ENCODE results near the gene ZNF281. TPM values are rescaled to one million over a fixed set of nuclear protein-coding genes. Genes with fewer than 3 reads are reported as not detected.

The ZNF281 gene, protein sequence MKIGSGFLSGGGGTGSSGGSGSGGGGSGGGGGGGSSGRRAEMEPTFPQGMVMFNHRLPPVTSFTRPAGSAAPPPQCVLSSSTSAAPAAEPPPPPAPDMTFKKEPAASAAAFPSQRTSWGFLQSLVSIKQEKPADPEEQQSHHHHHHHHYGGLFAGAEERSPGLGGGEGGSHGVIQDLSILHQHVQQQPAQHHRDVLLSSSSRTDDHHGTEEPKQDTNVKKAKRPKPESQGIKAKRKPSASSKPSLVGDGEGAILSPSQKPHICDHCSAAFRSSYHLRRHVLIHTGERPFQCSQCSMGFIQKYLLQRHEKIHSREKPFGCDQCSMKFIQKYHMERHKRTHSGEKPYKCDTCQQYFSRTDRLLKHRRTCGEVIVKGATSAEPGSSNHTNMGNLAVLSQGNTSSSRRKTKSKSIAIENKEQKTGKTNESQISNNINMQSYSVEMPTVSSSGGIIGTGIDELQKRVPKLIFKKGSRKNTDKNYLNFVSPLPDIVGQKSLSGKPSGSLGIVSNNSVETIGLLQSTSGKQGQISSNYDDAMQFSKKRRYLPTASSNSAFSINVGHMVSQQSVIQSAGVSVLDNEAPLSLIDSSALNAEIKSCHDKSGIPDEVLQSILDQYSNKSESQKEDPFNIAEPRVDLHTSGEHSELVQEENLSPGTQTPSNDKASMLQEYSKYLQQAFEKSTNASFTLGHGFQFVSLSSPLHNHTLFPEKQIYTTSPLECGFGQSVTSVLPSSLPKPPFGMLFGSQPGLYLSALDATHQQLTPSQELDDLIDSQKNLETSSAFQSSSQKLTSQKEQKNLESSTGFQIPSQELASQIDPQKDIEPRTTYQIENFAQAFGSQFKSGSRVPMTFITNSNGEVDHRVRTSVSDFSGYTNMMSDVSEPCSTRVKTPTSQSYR
- total RNA-seq (2022): 25.8 and 26.5 TPM in 2 replicates
- percentile 90 among the genes with signal in this experiment for Bru-seq, nascent RNA
- percentile 86 among the genes with signal in this experiment for BruChase-seq, experiment 1, labeled RNA remaining after a 6-hour chase
- percentile 98 among the genes with signal in this experiment for BruChase-seq, experiment 2, labeled RNA remaining after a 2-hour chase
- long read RNA-seq, full-length matches to known transcripts: 23 of 26 reads
- long read RNA-seq, partial matches to known transcripts: 0 of 26 reads
- long read RNA-seq, other reads (novel, unspliced or antisense): 3 of 26 reads

DNA sequence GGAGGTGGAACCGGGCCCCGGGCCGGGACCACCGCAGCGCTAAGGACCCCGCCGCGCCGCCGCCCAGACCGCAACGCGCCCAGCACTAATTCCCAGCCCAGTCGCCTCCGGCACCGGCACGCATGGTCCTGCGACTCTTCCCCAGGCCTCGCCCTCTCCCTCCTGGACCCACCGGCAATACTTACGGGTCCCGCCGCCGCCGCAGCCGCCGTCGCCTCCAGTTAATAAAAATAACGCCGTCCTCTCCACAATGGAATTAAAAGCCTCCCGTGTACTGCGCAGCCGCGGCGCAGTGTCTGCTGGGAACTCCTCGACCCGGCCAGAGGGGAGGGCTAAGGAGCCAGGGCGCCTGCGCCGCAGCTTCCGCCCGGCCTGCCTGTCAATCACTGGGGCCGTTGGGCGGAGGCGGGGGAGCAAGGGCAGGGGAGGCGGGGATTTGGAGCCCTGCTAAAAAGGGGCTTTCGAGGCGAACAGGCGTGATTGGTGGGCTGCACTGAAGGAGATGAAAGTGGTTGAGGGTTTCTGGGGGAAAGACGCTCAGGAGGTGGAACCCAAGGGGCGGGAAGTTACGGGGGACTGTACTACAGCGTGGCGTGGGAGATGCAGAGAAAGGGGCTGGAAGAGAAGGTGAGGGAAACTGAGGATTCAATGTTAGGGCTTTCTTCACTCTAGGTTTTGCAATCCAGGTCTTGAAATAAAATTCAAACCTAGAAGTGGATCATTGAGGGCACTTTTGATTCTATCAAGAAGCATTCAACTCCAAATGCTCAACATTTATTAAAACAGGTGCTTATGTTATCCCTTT lies at the start of gene ZNF281:
Gene ZNF281, minus strand, starts transcription at position 276 of the 805 bp plus-strand sequence. CDS start 331 bp downstream, outside the sequence.
- Mint-ChIP-seq H3K27me3 (ENCODE audit: unreplicated experiment) (no peaks in the 10 kb centered on the region), H3K9me3 (ENCODE audit: low read depth, unreplicated experiment) (no peaks in the 10 kb centered on the region), H3K36me3 (ENCODE audit: insufficient read depth, unreplicated experiment) (peaks cover 51% of the 10 kb centered on the region), H3K4me3 (ENCODE audit: low read depth, unreplicated experiment) (peak within 1 kb of the TSS; percentile 99), H3K27ac (ENCODE audit: unreplicated experiment) (peak within 1 kb of the TSS; percentile 95), H3K4me1 (ENCODE audit: low read depth, unreplicated experiment) (peaks cover 67% of the 10 kb centered on the region)
- no TSS peak for BruUV-seq (replicated peaks)
- DNase-seq: peak; percentile 98
- CTCF ChIA-PET: interaction anchor here (1.0 kb wide), 1 partner anchor 74 kb away, joined by 4 read pairs; no protein-coding TSS in a partner anchor
- TF ChIP-seq, protein P1, sequence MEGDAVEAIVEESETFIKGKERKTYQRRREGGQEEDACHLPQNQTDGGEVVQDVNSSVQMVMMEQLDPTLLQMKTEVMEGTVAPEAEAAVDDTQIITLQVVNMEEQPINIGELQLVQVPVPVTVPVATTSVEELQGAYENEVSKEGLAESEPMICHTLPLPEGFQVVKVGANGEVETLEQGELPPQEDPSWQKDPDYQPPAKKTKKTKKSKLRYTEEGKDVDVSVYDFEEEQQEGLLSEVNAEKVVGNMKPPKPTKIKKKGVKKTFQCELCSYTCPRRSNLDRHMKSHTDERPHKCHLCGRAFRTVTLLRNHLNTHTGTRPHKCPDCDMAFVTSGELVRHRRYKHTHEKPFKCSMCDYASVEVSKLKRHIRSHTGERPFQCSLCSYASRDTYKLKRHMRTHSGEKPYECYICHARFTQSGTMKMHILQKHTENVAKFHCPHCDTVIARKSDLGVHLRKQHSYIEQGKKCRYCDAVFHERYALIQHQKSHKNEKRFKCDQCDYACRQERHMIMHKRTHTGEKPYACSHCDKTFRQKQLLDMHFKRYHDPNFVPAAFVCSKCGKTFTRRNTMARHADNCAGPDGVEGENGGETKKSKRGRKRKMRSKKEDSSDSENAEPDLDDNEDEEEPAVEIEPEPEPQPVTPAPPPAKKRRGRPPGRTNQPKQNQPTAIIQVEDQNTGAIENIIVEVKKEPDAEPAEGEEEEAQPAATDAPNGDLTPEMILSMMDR (IDR thresholded peaks at IDR 0.05; ENCODE audit: unreplicated experiment): no peak
- intact Hi-C loops (cut with micrococcal nuclease; ENCODE audit: unreplicated experiment): loop anchor here (2.0 to 5.0 kb wide), 2 partner anchors 33 to 79 kb away; no protein-coding TSS in a partner anchor

GRCh38 chr1:200458780-200459179 lies 48.9 kb upstream of the ZNF281 start:
- TF ChIP-seq, protein P1 (IDR thresholded peaks at IDR 0.05; ENCODE audit: unreplicated experiment): no peak
- Mint-ChIP-seq H3K9me3 (ENCODE audit: low read depth, unreplicated experiment) (no peaks in the 10 kb centered on the region), H3K4me1 (ENCODE audit: low read depth, unreplicated experiment) (no peaks in the 10 kb centered on the region), H3K27ac (ENCODE audit: unreplicated experiment) (no peak overlapping the region), H3K4me3 (ENCODE audit: low read depth, unreplicated experiment) (no peak overlapping the region), H3K27me3 (ENCODE audit: unreplicated experiment) (no peaks in the 10 kb centered on the region), H3K36me3 (ENCODE audit: insufficient read depth, unreplicated experiment) (no peaks in the 10 kb centered on the region)
- no TSS peak for BruUV-seq (replicated peaks)
- DNase-seq: no peak
- intact Hi-C loops (cut with micrococcal nuclease; ENCODE audit: unreplicated experiment): no loop called here
- CTCF ChIA-PET: no interaction called here

DNA sequence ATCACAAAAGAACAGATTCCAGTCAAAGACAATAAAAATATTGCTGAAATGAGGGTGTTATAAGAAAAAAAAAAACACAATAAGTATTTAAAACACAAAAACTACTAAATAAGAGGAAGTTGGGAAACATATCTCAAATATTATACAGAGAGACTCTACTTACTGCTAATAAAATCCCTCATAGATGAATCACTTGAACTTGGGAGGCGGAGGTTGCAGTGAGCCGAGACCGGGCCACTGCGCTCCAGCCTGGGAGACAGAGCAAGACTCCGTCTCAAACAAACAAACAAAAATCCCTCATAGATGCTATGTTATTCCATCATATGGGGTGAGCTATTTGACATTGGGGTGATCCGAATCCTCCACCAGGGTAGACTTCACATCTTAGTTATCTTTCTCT lies 48.0 kb upstream of the ZNF281 start:
- Mint-ChIP-seq H3K4me1 (ENCODE audit: low read depth, unreplicated experiment) (no peaks in the 10 kb centered on the region), H3K27me3 (ENCODE audit: unreplicated experiment) (no peaks in the 10 kb centered on the region), H3K36me3 (ENCODE audit: insufficient read depth, unreplicated experiment) (no peaks in the 10 kb centered on the region), H3K4me3 (ENCODE audit: low read depth, unreplicated experiment) (no peak overlapping the region), H3K27ac (ENCODE audit: unreplicated experiment) (no peak overlapping the region), H3K9me3 (ENCODE audit: low read depth, unreplicated experiment) (no peaks in the 10 kb centered on the region)
- no TSS peak for BruUV-seq (replicated peaks)
- CTCF ChIA-PET: no interaction called here
- TF ChIP-seq, protein P1 (IDR thresholded peaks at IDR 0.05; ENCODE audit: unreplicated experiment): no peak
- no peak for DNase-seq
- intact Hi-C loops (cut with micrococcal nuclease; ENCODE audit: unreplicated experiment): no loop called here
